Measurements from ENCODE around the gene USP3. TPM values are rescaled to one million over a fixed set of nuclear protein-coding genes. Genes with fewer than 3 reads are reported as not detected.

USP3 gene
- total and polyA plus RNA-seq, 9 of the 15 experiments (the other 6 are each of a cell fraction or from before 2014, with no cell fraction given) = 17.3 to 54.3 (median 34.8) TPM

DNA sequence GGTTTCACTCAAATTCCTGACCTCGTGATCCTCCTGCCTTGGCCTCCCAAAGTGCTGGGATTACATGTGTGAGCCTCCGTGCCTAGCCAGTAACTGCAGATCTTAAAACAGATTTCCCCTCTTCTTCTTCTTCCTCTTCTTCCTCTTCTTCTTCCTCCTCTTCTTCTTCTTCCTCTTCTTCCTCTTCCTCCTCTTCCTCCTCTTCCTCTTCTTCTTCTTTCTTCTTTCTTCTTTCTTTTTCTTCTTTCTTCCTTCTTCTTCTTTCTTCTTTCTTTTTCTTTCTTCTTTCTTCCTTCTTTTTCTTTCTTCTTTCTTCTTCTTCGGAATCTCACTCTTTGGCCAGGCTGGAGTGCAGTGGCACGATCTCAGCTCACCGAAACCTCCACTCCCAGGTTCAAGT is 7.8 kb downstream of the USP3 start (continued):
- TF ChIP-seq, protein P1, sequence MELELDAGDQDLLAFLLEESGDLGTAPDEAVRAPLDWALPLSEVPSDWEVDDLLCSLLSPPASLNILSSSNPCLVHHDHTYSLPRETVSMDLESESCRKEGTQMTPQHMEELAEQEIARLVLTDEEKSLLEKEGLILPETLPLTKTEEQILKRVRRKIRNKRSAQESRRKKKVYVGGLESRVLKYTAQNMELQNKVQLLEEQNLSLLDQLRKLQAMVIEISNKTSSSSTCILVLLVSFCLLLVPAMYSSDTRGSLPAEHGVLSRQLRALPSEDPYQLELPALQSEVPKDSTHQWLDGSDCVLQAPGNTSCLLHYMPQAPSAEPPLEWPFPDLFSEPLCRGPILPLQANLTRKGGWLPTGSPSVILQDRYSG (tag; conservative IDR thresholded peaks at IDR 0.05; ENCODE audit: low read depth) = no peak
- TF ChIP-seq MAFF (IDR thresholded peaks at IDR 0.05; ENCODE audit: low read length) (no peak), HNRNPLL (IDR thresholded peaks at IDR 0.05; ENCODE audit: low read depth, low read length, poor library complexity, severe bottlenecking) (no peak), GATAD2A (IDR thresholded peaks at IDR 0.05) (peak; percentile 92; the same call in 1 of the 2 replicates), AFF4 (CRISPR knock-in tag; IDR thresholded peaks at IDR 0.05) (no peak), ZBTB2 (IDR thresholded peaks at IDR 0.05) (peak; percentile 77; the same call in 1 of the 2 replicates), ZKSCAN3 (CRISPR knock-in tag; IDR thresholded peaks at IDR 0.05) (no peak), EHMT2 (IDR thresholded peaks at IDR 0.05) (peak; percentile 57; the same call in 1 of the 2 replicates), CBX3 (IDR thresholded peaks at IDR 0.05; ENCODE audit: borderline replicate concordance in 1 of 2, low read length in 2 of 2) (no peak), BMI1 (IDR thresholded peaks at IDR 0.05; ENCODE audit: low read length) (no peak), CREB1 (IDR thresholded peaks at IDR 0.05) (no peak), CREB1 (CRISPR knock-in tag; IDR thresholded peaks at IDR 0.05) (no peak), ZNF785 (CRISPR knock-in tag; IDR thresholded peaks at IDR 0.05) (no peak)
- TF ChIP-seq, protein P2, sequence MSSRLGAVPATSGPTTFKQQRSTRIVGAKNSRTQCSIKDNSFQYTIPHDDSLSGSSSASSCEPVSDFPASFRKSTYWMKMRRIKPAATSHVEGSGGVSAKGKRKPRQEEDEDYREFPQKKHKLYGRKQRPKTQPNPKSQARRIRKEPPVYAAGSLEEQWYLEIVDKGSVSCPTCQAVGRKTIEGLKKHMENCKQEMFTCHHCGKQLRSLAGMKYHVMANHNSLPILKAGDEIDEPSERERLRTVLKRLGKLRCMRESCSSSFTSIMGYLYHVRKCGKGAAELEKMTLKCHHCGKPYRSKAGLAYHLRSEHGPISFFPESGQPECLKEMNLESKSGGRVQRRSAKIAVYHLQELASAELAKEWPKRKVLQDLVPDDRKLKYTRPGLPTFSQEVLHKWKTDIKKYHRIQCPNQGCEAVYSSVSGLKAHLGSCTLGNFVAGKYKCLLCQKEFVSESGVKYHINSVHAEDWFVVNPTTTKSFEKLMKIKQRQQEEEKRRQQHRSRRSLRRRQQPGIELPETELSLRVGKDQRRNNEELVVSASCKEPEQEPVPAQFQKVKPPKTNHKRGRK (tag; IDR thresholded peaks at IDR 0.05) = peak; percentile 95
- TF ChIP-seq, protein P3, sequence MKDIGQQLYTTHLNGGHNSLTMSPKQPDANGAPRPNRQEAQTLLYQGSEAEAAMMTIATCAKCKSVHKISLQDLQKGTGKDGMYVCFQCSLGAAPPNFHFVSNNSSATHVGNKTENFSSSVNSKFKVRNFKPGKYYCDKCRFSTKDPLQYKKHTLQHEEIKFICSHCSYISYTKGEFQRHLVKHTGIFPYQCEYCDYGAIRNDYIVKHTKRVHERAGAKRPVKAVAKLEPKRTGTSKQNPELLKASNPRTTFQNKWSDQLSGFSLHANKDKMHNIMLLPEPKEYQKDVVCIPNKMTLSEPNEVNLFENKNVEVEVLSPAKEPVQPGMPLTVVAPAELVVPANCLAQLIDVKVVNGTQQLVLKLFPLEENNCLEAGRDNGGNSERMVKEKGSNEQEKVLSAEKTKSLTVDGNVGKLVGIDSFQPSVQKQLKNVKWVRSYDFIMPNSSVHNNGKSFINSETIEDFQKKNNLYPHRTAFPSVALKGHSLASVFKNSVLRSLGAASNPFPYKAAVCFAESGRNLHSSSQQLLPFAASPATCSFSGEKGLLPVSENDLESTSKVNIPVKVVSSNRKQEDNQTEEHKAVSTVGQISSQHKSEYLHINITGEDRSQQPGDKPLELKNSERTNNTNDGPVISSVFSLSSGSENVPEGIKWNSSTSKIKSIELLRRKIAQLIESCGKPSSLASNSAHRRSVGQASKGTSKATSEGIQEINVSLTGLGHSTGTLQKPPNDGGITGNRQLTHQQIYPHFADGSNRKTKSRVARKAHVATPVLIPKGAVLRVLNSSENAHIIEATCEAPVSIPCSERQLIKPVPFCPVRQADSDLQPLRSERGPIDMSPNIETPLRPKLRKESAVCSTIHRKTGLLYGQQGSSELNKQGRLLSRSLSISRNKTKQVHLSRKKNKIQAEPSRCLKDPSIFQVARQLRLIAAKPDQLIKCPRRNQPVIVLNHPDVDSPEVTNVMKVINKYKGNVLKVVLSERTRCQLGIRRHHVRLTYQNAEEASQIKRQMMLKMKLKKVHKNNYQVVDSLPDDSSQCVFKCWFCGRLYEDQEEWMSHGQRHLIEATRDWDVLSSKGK (CRISPR knock-in tag; IDR thresholded peaks at IDR 0.05) = no peak

All from K562 (cell line).